Mesenteric fat pad (tissue), 1 donor: ENCODE measurements around the gene PROP1. TPM values are rescaled to one million over a fixed set of nuclear protein-coding genes. Genes with fewer than 3 reads are reported as not detected.
"Not testable (repeated sequence)": the region's sequence is repeated elsewhere in the genome, so short reads cannot be mapped to it uniquely, and the experiment has no call there.

Experiments
- DNase-seq: peaks from one replicate; pipeline ENCODE4 v3.0.0-alpha.2; 2020; ENCODE audit warnings: low spot score
- long read RNA-seq: library from polyadenylated mRNA; unstranded; transcript quantifications from one replicate; pipeline ENCODE4 v2.0.0, GENCODE V29; 2020
- total RNA-seq: library from RNA; stranded (reverse); fragmentation: NEBNext Ultra II Directional; extraction: Animal tissue kit (Norgen Biotek cat#: 25700); gene quantifications from one replicate; pipeline ENCODE4 v1.2.1, GENCODE V29; 2021
- donor health status: DM: yes; HTN: yes; CAD: no.

PROP1 gene
- not detected for total RNA-seq
- long read RNA-seq, result 0 reads

DNA sequence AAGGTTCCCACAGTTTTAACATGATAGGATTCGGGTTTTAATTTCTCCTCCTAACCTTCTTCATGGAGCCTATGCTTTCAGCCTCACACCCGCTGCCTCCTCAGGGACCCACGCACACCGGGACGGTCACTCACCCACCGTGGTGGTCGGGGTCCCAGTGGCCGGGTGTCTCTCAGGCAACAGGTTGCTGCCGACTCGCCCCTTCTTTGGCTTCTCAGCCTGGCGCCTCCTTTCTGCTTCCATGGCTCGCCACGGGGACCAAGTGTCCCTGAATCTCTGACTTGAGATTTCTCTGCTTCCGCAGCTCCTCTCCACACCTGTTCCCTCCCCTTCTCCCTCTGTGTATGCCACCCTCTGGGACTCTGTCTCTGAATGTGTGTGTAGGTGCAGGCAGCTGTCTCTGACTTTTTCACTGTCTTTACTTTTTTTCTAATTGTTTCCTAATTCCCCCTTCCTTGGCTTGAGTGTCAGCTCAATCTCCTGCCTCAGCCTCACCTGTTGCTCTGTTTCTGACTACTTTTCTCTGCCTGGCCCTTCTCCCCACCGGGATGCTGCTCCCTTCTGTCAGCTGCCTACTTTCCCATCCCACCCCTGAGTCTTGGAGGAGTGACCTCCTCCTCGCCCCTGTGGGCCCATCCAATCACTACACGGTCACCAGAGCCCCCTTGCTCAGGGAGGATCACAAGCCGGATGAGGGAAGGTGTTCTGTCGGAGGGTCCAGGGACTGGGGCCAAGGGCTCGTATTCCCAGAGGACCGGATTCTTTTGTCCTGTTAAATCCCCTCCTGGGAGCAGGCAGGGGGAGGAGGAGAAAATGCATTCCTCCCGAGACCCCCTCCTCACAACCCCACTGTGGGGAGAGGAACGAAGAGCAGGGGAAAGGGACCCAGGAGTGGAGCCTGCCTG is at the start of gene PROP1:
TSS of gene PROP1 (minus strand) at position 552 of the 905 bp plus-strand sequence. CDS start at position 243, 309 bp downstream.
- DNase-seq, result no peak

DNA sequence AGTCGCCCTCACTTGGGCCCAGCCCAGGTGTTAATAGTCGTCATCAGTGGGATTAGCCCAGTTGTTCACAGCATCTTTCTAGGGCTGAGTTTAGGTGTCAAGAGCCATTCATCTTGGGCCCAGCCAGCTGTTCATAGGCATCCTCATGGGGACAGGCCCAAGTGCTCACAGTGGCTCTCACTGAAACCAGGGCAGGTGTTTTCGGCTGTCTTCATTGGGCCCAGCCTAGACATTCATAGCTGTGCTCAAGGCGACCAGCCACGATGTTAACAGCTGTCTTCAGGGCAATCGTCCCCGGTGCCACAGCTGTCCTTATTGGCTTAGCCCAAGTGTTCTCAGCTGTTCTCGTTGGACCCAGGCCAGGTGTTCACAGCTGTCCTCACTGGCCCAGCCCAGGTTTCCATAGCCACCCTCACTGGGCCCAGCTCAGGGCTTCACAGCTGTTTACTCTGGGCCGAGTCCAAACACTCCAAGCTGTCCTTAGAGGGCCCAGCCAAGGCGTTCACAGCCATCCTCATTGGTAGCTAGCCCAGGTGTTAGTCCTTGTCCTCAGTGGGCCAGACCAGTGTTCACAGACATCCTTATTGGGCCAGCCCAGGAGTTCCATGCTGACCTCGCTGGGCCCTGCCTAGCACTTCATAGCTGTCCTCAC is 23.5 kb upstream of the PROP1 start:
- DNase-seq, result not testable (repeated sequence)

DNA sequence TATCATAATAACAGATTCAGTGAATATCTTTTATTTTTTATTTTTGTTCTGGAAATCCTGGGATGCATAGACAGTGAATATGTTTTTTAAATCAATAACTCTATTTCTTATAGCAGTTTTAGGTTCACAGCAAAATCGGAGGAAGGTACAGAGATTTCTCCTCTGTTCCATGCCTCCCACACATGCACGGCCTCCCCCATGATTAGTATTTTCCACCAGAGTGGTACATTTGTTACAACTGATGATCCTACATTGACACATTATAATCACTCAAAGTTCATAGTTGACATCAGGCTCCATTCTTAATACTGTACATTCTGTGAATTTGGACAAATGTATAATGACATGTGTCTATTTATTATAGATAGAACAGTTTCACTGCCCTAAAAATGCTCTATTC is 16.7 kb upstream of the PROP1 start:
- DNase-seq, result not testable (repeated sequence)

DNA sequence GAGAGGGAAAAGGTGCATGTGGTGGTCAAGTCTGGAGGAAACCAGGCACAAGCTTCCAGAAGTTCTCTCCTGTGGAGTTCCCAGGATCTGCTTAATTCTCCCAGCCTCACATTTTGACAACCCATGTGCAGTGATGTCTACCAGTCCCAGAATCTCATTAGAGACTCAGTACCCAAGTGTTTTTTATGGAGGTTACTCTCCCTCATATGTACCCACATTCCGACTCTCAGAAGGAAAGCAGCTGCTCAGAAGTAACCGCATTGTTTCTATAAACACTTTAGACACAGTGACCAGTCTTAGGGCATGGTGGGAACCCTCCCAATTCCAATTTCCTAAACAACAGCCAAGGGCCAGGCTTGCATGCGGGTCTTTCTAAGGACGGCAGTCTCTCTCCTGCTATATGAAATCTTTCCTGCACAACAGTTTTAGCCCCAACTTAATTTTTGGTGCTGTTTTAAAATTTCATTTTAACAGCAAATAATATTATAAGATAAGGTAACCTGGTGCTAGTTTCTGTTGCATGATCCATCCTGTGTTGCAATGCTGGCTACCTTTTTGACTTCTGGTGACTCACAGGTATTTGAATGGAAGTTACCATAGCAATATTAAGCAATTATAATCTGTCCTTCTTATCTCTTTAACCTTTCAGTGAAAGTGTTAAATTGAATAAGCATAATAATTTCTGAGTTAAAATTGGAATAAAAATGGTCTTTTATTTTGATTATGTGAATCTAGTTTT is 15.9 kb upstream of the PROP1 start:
- DNase-seq, result not testable (repeated sequence)

DNA sequence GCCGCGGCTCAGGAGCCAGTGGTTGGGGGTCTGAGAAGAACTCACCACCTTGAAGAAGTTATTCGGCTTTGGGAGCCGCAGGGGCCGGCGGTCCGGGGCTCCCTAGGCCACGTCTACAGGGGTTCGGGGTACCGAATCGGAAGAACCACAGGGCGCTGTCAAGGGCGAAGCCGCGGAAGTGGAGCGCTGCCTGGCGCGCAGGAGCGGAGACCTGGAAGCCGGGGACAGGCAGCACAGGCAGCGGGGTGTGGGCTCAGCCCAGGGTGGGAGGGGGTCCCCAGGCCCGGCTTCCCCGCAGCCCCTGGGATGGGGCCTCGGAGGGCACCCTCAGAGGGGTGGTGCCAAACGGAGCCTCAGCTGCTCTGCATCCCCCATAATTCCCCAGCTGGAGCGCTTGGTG is 11.2 kb upstream of the PROP1 start:
- not testable (repeated sequence) for DNase-seq

DNA sequence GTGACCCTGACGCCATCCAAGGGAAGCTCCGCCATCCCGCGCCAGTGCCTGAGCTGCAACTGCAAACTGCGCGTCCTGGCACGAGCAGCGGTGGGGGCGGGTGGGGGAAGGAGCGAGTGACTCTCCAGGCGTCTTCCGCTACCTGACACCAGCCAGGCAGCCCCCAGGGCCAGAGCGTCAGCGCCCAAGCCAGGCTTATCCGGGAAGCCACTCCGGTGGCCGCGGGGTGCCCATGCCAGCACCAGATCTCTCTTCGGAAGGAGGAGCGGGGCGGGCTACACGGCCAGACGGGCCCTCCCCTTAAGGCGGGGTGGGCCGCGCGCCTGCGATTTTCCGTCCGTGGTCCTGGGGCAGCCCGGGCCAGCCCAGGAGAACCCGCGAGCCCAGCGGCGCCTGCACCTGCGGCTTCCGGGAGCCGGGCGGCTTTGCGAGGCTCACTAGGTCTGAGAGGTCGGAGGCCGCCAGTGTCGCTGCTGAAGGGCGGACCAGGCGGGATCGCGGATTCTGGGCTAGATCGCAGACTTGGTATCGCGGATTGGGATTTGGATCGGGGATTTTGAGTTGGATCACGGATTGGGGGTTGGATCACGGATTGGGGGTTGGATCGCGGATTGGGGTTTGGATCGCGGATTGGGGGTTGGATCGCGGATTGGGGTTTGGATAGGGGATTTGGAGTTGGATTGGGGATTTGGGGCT is 10.6 kb upstream of the PROP1 start:
- not testable (repeated sequence) for DNase-seq

DNA sequence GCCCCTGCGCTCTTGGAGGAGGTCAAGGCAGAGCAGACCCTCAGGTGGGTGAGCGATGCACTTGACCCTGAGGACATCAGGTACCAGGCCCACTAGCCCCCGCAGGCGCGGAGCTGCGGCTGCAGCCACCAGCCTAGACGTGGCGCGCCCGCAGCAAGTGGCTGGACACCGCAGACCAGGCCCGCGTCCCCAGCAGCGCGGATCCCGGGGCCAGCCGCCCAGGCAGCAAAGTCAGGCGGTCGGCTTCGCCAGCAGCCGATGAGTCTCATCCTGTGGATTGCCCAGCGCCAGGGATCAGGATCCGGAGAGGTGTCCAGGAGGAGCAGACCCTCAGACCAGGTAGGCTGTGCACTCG is 10.1 kb upstream of the PROP1 start:
- not testable (repeated sequence) for DNase-seq

DNA sequence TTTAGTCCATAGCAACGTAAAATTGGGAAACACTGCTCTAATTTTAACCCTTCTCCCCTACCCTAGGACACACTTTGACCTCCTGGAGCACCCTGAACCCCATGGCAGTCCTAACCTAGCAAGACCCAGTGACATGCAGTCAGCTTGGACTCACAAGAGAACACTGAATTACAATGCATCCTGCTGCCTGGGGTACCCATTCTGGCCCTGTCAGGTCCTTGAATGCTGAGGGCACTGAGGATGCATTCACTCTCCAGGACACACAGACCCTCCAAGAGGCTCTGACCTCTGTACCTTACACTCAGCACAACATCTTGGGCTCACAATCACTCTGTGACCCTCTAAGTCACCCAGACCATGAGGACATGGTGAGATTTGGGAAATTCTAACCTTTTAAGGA is 1.8 kb upstream of the PROP1 start:
- no peak for DNase-seq

DNA sequence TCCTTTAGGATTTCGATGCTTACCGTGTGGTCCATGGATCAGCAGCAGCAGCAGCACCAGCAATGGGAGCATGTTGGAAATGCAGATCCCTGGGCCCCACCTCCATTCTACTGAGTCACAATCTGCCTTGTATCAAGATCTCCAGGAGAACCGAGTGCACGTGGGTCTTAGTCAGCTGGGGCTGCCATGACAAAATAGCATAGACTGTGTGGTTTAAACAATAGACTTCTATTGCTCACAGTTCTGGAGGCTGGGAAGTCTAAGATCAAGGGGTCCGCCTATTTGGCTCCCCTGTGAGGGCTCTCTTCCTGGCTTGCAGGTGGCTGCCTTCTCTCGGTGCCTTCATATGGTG is 1.3 kb upstream of the PROP1 start:
- DNase-seq, result no peak

DNA sequence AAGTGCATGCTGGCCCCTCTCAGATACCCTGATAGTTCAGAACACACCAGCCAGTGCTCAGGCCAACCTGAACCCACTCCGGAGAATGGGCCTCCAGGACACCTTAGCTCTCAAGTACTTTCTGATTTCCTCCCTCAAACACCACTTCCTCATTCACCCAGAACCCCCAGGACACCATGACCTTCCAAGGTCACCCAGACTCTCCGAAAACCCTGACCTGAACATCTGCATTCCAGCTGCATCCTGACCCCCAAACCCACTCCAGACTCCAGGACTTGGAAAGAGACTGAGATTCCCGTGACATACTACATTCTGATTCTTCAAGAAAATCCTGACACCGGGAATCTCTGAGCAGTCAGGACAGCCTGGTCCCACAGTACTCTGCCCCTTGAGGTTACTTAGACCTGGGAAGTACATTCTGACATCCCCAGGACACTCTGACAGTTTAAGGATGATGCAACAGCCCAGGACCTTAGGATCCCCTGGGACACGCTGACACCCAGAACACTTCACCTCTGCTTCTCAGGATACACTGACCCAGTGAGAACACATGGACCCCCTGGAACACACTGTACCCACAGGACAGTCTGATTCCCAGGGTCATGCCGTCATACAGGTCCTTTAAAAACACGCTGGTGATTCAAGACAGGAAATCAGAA is 747 bp upstream of the PROP1 start:
- DNase-seq, result no peak

DNA sequence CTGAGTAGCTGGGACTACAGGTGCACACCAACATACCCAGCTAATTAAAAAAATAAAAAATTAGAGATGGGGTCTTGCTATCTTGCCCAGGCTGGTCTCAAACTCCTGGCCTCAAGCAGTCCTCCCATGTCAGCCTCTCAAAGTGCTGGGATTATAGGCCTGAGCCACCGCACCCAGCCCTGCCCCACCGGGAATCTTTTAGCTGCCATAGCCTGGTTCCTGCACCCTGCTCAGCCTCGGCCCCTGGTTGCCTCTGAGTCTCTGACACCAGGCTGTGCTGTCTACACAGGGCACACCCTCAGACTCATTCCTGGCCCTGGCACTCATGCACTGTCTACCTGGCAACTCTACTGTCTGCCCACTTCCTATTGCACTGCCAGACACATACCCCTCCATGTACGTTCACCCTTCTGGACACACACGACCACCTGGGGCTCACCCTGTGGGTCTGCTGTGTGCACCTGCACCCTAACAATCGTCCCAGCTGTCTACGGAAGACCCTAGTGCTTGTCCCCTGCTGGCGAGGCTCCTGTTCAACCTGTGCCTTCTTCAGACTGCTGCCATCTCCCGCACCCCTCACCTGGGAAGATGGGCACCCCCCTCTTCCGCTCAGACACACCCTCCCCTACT is 1.4 kb downstream of the PROP1 start:
- DNase-seq, result no peak

DNA sequence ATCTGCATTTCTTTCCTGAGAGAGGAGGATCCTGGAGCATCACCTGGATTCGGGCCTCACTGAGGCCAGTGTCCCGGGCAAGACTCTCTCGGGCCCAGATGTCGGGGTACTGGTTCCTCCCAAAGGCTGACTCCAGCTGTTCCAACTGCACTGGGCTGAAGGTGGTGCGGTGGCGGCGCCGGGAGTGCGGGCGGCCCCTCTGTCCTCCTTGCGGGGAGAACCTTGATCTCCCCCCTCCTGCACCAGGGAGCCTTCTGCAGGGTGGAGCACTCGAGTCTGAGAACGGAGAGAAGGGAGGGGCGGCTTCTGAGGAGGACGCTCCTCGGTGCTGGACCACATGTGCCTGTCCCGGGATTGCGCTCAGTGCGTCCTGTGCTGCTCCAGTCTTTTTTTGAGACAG is 2.0 kb downstream of the PROP1 start:
- DNase-seq, result no peak

DNA sequence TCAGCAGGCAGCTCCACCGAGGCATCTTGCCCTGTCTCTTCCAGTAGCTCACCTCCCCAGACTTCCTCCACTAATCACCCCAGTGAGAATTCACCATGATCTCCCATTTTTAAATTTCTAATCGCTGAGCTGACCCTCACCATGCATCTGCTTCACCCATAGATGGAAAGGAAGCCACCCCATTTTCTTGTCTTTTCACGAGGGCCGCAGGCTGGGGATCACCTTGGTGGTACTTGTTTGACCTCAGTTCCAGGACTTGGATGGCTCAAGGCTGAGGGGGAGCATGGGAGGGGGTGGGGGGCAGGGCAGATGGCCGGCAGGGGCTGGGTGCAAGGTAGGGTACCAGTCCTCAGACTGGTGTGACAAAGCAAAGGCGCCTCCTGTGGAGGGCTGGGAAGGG is 3.6 kb downstream of the PROP1 start:
- no peak for DNase-seq

DNA sequence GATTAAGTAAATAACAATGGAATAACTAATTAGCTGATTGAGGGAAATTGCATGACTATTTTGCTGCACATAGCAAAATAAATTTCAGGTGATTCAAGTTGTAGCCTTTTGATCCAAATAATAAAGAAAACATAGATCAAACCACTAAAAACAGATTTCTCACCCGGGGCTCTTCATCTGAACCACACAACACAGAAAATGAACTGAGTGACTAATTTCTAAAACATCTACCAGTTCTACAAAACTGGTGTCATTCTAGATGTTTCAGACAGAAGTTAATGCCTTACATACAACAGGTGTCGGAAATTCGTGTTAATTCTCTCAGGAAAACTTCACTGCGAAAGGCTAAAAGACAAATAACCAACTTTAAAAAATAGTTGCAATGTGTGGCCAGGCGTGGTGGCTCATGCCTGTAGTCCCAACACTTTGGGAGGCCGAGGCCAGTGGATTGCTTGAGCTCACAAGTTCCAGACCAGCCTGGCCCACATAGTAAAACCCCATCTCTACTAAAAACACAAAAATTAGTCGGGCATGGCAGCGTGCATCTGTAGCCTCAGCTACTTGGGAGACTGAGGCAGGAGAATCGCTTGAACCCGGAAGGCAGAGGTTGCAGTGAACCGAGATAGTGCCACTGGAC is 6.9 kb downstream of the PROP1 start:
- no peak for DNase-seq

DNA sequence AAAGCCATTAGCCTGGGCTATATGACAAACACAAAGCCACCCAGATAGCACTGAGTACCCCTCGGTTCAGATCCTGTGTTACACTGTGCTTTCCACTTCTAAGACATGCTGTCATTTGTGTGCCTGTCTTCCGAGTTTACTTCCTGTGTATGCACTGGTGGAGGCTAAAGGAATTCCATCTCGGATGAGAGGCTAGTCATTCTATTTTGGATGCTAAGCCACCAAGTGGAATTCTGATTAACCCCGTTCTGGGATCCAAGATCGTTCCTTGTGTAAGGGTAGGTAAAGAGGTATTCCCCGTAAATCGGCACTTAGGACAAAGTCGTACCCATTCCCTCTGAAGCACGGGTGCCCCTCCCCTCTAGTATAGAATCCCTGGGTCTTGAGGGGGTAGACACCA is 8.7 kb downstream of the PROP1 start:
- DNase-seq, result no peak

DNA sequence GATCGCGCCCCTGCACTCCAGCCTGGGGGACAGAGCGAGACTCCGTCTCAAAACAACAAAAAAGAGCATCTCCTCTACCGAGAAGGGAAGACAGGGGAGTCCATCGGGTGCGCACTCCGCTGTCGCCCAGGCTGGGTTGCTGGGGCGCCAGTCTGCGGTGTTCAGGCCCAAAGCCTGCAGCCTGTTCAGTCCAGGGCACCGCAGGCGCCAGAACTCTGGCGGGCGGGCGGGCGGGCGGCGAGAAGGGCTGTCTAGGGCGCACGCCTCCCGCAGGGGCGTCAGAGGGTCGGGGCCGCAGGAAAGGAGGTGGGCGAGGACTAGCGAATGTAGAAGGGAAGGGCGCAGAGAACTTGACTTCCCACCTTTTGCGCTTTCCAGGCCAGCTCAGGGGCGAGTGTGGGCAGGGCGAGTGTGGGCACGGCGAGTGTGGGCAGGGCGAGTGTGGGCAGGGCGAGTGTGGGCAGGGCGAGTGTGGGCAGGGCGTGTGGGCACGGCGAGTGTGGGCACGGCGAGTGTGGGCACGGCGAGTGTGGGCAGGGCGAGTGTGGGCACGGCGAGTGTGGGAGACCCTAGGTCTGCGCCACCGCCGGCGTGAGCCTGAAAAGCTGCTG is 10.5 kb downstream of the PROP1 start:
- peak; percentile 79 for DNase-seq

DNA sequence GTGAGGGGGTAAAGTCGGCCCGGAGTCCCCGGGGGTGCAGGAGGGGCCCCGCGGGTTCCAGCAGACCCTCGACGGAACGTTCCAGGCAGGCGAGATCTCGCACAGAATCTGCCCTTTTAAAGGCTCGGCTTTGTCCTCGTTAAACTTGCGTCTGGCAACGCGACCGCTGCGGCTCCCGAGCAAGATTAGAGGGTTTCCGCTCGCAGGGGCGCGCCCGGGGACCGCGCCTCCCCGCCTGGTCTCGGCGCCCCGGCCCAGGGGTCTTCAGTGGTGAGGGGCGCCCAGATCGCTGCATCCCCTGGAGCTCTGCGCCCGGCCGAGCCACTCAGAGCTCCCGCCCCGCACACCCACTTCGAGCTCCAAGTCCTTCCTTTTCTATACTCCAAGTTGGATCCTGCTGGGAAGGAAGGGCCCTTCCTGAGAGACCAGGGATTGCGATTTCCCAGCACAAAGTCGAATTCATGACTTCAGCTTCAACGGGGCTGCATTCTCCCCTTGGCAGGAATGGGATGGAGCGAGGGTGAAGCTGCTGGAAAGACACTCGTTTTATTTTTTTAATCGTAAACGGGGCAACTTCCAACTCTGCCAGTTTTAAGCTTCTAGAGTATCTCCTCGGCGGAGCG is 11.3 kb downstream of the PROP1 start:
- DNase-seq, result peak; percentile 81

DNA sequence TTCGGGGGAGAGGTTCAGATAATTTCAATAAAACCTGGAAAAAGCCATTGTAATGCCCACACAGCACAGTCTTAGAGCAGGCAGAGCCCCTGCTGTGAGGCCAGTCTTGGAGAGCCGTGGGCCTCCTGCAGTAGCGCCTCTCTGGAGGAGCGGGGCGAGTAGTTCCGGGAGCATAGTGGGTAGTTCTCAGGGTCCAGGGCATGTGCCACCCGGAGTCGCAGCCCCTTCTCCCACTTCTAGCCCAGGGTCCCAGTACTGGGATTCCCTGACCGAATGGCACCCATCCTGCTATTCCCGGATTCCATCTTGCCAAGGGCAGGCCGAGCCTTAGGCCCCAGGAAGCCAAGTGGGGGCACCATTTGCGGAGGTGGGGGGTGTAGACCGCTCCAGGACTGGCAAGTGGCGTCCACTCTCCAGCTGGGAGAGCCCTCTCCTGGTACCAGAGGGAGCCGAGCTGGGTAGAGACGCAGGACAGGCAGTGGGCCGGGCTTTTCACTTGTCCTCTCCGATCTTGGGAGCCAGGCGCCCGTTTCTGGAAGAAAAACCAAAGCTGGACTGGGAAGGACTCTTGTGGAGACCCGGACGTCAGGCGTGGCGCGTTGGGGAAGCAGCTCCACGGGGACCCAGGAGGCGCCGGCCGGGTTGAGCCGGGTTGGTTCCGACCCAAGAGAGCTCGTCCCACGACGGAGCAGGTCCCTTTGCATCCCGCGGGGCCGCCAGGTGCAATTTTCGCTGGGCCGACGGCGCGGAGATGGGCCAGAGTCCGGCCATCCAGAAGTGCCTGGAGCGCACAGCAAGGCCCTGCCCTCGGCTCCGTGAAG is 12.1 kb downstream of the PROP1 start:
- DNase-seq, result peak; percentile 89
